ENCODE data around the gene DCAKD. TPM values are rescaled to one million over a fixed set of nuclear protein-coding genes. Genes with fewer than 3 reads are reported as not detected.

The DCAKD gene
- total RNA-seq, 1 donor from 2014 or later = 31.4 TPM

DNA sequence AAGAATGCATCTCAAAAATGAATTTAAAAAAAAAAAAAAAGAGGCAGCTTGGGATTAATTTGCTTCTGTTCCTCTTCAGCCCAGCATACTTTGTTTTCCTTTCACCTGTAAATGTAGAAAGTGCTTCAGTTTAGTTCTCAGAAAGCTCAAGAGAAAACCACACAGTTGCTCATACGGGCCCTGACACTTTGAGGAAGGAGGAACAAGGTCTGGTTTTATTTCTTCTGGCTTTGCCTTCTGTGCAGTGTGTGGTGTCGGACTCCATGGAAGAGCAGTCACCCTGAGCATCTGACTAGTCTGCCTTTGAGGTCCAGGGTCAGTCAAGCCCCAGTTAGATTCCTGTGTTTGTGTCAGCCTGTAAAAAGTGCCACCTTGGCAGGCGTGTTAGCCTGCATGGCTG is 37.3 kb upstream of the DCAKD start:
- Mint-ChIP-seq H3K27me3 (ENCODE audit: insufficient read depth, low read depth) (peaks cover 6% of the 10 kb centered on the region), H3K9me3 (no peaks in the 10 kb centered on the region), H3K27ac (peak overlapping the region; percentile 2), H3K36me3 (peaks cover 32% of the 10 kb centered on the region), H3K4me3 (no peak overlapping the region), H3K4me1 (peaks cover 3% of the 10 kb centered on the region)
- Histone ChIP-seq H3K27me3 (no peaks in the 10 kb centered on the region), H3F3A (ENCODE audit: low read depth) (no peaks in the 10 kb centered on the region), H3K9ac (no peak overlapping the region), H2AFZ (replicated peaks) (no peak overlapping the region), H3K4me1 (no peaks in the 10 kb centered on the region), H3K4me3 (no peak overlapping the region), H3K4me2 (no peak overlapping the region), H3K9me3 (ENCODE audit: low read depth) (no peaks in the 10 kb centered on the region), H3K36me3 (no peaks in the 10 kb centered on the region), H3K79me2 (ENCODE audit: low read depth) (no peaks in the 10 kb centered on the region), H4K20me1 (ENCODE audit: low read depth) (no peaks in the 10 kb centered on the region), H3K27ac (no peak overlapping the region)
- no peak for TF ChIP-seq EZH2 (IDR thresholded peaks at IDR 0.05)
- TF ChIP-seq, protein P1, sequence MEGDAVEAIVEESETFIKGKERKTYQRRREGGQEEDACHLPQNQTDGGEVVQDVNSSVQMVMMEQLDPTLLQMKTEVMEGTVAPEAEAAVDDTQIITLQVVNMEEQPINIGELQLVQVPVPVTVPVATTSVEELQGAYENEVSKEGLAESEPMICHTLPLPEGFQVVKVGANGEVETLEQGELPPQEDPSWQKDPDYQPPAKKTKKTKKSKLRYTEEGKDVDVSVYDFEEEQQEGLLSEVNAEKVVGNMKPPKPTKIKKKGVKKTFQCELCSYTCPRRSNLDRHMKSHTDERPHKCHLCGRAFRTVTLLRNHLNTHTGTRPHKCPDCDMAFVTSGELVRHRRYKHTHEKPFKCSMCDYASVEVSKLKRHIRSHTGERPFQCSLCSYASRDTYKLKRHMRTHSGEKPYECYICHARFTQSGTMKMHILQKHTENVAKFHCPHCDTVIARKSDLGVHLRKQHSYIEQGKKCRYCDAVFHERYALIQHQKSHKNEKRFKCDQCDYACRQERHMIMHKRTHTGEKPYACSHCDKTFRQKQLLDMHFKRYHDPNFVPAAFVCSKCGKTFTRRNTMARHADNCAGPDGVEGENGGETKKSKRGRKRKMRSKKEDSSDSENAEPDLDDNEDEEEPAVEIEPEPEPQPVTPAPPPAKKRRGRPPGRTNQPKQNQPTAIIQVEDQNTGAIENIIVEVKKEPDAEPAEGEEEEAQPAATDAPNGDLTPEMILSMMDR (IDR thresholded peaks at IDR 0.05) = no peak
- no peak for TF ChIP-seq EZH2phosphoT487 (IDR thresholded peaks at IDR 0.05)
- no peak for DNase-seq (ENCODE audit: low spot score)

DNA sequence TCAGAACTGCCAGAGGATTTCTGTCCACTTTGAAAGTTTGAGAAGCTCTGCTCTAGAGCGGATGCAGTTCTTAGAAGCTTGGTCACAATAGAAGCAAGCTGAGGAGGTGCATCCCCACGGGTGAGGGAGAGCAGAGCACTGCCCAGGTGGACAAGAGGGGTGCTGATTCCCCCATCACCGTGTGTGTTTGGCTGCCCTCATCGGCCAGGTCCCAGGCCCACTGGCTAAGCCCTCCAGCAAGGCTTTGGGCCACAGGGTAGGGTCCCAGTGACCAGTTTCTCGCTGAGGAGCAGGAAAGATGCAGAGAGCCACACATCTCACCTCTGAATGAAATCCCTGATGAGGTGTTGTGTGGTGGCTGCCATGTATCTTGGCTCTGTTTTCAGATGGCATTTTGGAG is 36.5 kb upstream of the DCAKD start:
- H3K9me3 Mint-ChIP-seq = no peaks in the 10 kb centered on the region

DNA sequence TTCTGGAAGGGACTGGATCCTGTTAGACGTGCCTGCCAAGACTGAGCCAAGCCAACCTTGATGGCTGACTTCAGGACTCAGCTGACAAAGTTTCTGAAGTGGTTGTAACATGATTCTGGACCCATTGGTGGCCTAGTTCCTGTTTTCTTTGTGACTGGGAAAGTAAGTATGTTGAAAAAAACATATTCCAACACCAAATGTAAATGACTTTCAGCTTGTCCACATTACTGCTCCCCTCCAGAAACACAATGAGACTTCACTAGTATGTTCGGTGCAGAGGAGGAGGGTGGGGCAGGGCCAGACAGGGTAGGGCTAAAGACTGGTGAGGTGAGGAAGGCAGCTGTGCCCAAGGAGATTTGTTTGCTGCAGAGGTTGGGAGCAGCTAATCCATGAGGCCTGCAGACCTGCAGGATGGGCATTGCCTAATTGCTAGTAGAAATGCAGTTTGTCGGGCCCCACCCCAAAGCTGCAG is 36.1 kb upstream of the DCAKD start:
- TF ChIP-seq, protein P1 (IDR thresholded peaks at IDR 0.05) = no peak
- TF ChIP-seq EZH2 (IDR thresholded peaks at IDR 0.05) (no peak), EZH2phosphoT487 (IDR thresholded peaks at IDR 0.05) (no peak)
- no peak overlapping the region for H2AFZ ChIP-seq (replicated peaks)
- no peak overlapping the region for H3K27ac ChIP-seq
- Mint-ChIP-seq H3K9me3 (no peaks in the 10 kb centered on the region), H3K4me3 (no peak overlapping the region), H3K4me1 (peaks cover 3% of the 10 kb centered on the region), H3K27ac (no peak overlapping the region), H3K36me3 (peaks cover 26% of the 10 kb centered on the region), H3K27me3 (ENCODE audit: insufficient read depth, low read depth) (peaks cover 3% of the 10 kb centered on the region)
- no peaks in the 10 kb centered on the region for H3K27me3 ChIP-seq
- DNase-seq (ENCODE audit: low spot score) = no peak
- H3K36me3 ChIP-seq = no peaks in the 10 kb centered on the region
- H3K4me2 ChIP-seq = no peak overlapping the region
- no peaks in the 10 kb centered on the region for H3K9me3 ChIP-seq (ENCODE audit: low read depth)
- H3K4me1 ChIP-seq = no peaks in the 10 kb centered on the region
- no peaks in the 10 kb centered on the region for H3K79me2 ChIP-seq (ENCODE audit: low read depth)
- no peaks in the 10 kb centered on the region for H3F3A ChIP-seq (ENCODE audit: low read depth)
- H3K4me3 ChIP-seq = no peak overlapping the region
- H4K20me1 ChIP-seq (ENCODE audit: low read depth) = no peaks in the 10 kb centered on the region
- H3K9ac ChIP-seq = no peak overlapping the region

More for the DNA sequence above, 36.5 kb upstream of the DCAKD start:
- no peaks in the 10 kb centered on the region for H3K79me2 ChIP-seq (ENCODE audit: low read depth)
- Mint-ChIP-seq H3K4me3 (no peak overlapping the region), H3K36me3 (peaks cover 28% of the 10 kb centered on the region), H3K27ac (no peak overlapping the region), H3K27me3 (ENCODE audit: insufficient read depth, low read depth) (peaks cover 6% of the 10 kb centered on the region), H3K4me1 (peaks cover 3% of the 10 kb centered on the region)
- no peak for DNase-seq (ENCODE audit: low spot score)
- H3K4me2 ChIP-seq = no peak overlapping the region
- TF ChIP-seq EZH2 (IDR thresholded peaks at IDR 0.05) = no peak
- TF ChIP-seq, protein P1 (IDR thresholded peaks at IDR 0.05) = no peak
- no peak for TF ChIP-seq EZH2phosphoT487 (IDR thresholded peaks at IDR 0.05)
- H3K36me3 ChIP-seq = no peaks in the 10 kb centered on the region
- no peak overlapping the region for H3K27ac ChIP-seq
- no peak overlapping the region for H2AFZ ChIP-seq (replicated peaks)
- H3F3A ChIP-seq (ENCODE audit: low read depth) = no peaks in the 10 kb centered on the region
- no peak overlapping the region for H3K4me3 ChIP-seq
- H4K20me1 ChIP-seq (ENCODE audit: low read depth) = no peaks in the 10 kb centered on the region
- H3K4me1 ChIP-seq = no peaks in the 10 kb centered on the region
- no peak overlapping the region for H3K9ac ChIP-seq
- no peaks in the 10 kb centered on the region for H3K27me3 ChIP-seq
- no peaks in the 10 kb centered on the region for H3K9me3 ChIP-seq (ENCODE audit: low read depth)
